Upper lobe of left lung (tissue), 4 donors: Measurements from ENCODE around the gene NR4A2.

Experiments used
- EP300 ChIP-seq, 4 donors: sonication (generic); formaldehyde crosslinking; IDR thresholded peaks; one replicate each; pipeline ENCODE4 v1.5.1; 2017; ENCODE audit warnings: antibody characterized with exemption in 4 of 4, control low read depth in 2 of 4
- POLR2A ChIP-seq, 4 donors: fragments of 450-650 bp; IDR thresholded peaks; one replicate each; pipeline ENCODE4 v1.5.1; 2016 to 2017; ENCODE audit warnings: antibody characterized with exemption in 4 of 4, mild to moderate bottlenecking in 2 of 4
- TF ChIP-seq, protein P1 (sequence below), 6 experiments: fragments of 450-650 bp in 4 of 6; fragments of 200-600 bp in 2 of 6; sonication (generic) in 2 of 6; IDR thresholded peaks; one replicate each; pipeline ENCODE4 v1.5.1; 2016 to 2019; ENCODE audit warnings: antibody characterized with exemption in 6 of 6

DNA sequence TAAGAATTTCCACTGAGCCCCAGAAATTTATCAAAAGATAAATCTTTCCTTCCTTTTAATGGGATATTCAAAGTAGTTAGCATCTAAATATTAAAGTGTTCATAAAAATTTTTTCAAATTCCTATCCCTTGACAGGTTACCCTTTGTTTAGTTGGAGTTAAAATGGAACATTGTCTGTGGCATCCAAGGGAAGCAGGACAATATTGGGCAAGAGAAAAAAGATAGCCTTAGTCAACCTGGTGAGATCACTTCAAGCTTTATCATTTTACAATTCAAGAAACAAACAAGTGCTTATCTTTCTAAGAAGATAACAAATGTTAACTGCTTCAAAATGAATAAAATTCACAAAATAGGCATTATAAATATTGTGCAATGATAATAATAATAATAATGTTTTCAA, 21.7 kb downstream of the NR4A2 start:
- TF ChIP-seq POLR2A (IDR thresholded peaks at IDR 0.05) (no peak), EP300 (IDR thresholded peaks at IDR 0.05) (no peak)
- TF ChIP-seq, protein P1, sequence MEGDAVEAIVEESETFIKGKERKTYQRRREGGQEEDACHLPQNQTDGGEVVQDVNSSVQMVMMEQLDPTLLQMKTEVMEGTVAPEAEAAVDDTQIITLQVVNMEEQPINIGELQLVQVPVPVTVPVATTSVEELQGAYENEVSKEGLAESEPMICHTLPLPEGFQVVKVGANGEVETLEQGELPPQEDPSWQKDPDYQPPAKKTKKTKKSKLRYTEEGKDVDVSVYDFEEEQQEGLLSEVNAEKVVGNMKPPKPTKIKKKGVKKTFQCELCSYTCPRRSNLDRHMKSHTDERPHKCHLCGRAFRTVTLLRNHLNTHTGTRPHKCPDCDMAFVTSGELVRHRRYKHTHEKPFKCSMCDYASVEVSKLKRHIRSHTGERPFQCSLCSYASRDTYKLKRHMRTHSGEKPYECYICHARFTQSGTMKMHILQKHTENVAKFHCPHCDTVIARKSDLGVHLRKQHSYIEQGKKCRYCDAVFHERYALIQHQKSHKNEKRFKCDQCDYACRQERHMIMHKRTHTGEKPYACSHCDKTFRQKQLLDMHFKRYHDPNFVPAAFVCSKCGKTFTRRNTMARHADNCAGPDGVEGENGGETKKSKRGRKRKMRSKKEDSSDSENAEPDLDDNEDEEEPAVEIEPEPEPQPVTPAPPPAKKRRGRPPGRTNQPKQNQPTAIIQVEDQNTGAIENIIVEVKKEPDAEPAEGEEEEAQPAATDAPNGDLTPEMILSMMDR (IDR thresholded peaks at IDR 0.05), result no peak
